H1 (cell line): ENCODE measurements around the gene ADAMTS17. TPM values are rescaled to one million over a fixed set of nuclear protein-coding genes. Genes with fewer than 3 reads are reported as not detected.

Experiments used
- ASH2L ChIP-seq: fragments of 200-600, 300-600 bp; sonication (generic); IDR thresholded peaks from one replicate; pipeline ENCODE4 v1.7.1; 2017; ENCODE audit warnings: low read length
- BACH1 ChIP-seq: IDR thresholded peaks from 2 replicates; pipeline ENCODE4 v1.6.1; 2012; ENCODE audit warnings: low read length, improper control_type of control experiment
- EZH2 ChIP-seq: fragments of 200-600 bp; sonication (generic); IDR thresholded peaks from 2 replicates; pipeline ENCODE4 v1.7.1; 2012; ENCODE audit warnings: low read depth, mild to moderate bottlenecking, moderate library complexity, low read length, inconsistent platforms; ENCODE audit not compliant: severe bottlenecking
- FOSL1 ChIP-seq: IDR thresholded peaks from 2 replicates; pipeline ENCODE4 v1.6.1; 2011; ENCODE audit warnings: mild to moderate bottlenecking, low read depth, low read length, moderate library complexity; ENCODE audit not compliant: insufficient read depth
- KDM1A ChIP-seq: fragments of 200-600, 300-600 bp; sonication (generic); IDR thresholded peaks from 2 replicates; pipeline ENCODE4 v1.7.1; 2016; ENCODE audit warnings: mild to moderate bottlenecking, low read length, borderline replicate concordance
- NANOG ChIP-seq: IDR thresholded peaks from 2 replicates; pipeline ENCODE4 v1.6.1; 2011; ENCODE audit warnings: low read length, low read depth, mild to moderate bottlenecking, inconsistent platforms; ENCODE audit not compliant: insufficient read depth, poor library complexity, severe bottlenecking
- TAF1 ChIP-seq: IDR thresholded peaks from 2 replicates; pipeline ENCODE4 v1.6.1; 2011; ENCODE audit warnings: mild to moderate bottlenecking, low read depth, low read length
- TBP ChIP-seq: IDR thresholded peaks from 2 replicates; pipeline ENCODE4 v1.6.1; 2011; ENCODE audit warnings: low read depth, low read length, improper control_type of control experiment
- polyA plus RNA-seq, 7 experiments: library from polyadenylated mRNA; depleted of rRNA in 3 of 7; stranded (reverse) in 5 of 7; unstranded in 2 of 7; fragments of >200 nt in 5 of 7; fragments of 200-250 nt in 2 of 7; gene quantifications; 1 replicate in 5 of 7; 2 replicates in 1 of 7; 4 replicates in 1 of 7; pipeline versions ENCODE4 v1.2.1 to v1.2.3, GENCODE V29; 2011 to 2013; ENCODE audit warnings: missing spikeins in 2 of 7, mixed read lengths in 2 of 7
- total RNA-seq: library from RNA; stranded (reverse); fragmentation: NEBNext Ultra II Directional; extraction: Animal tissue kit (Norgen Biotek cat#: 25700); gene quantifications from 2 replicates; pipeline ENCODE4 v1.2.1, GENCODE V29; 2021
- TF ChIP-seq, protein P1 (sequence below): fragments of 300-600 bp; sonication (generic); IDR thresholded peaks from 2 replicates; pipeline ENCODE4 v1.7.1; 2012; ENCODE audit warnings: low read length, moderate library complexity, mild to moderate bottlenecking, inconsistent platforms; ENCODE audit not compliant: insufficient replicate concordance
- TF ChIP-seq, protein P2 (sequence below): IDR thresholded peaks from 2 replicates; pipeline ENCODE4 v1.6.1; 2011; ENCODE audit warnings: low read length, improper control_type of control experiment

The ADAMTS17 gene
- total and polyA plus RNA-seq, 2 of the 8 experiments (the other 6 are each of a cell fraction or from before 2014, with no cell fraction given) = 0.51 to 1.7 TPM

DNA sequence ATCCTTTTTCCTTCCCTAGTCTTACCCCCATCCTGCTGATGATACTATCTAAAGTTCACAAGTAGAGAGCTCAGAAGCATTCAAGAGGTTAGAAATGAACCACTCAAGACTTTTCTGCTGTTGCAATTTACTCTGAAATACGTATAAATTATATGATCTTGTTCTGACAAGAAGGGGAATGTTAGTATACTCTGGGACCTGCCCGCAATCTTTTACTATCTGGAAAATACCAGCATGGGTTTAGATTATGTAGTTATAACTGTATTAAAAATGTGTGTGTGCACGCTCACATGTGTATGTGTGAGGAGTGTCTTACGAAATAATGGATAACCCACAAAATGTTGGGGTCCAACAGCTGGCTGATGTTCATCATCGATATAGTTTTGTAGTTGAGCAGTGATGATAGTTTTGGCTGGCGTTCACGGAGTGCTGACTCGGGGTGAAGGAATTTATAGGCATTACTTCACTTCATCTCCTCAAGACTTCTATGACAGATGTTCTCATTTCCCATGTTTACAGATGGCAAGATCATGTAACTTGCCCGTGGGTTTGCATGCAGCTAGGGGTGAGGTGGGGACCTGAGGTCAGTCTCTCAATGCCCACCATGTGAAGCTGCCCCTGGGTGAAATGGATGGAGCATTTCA, 311.1 kb downstream of the ADAMTS17 start (continued):
- TF ChIP-seq, protein P1, sequence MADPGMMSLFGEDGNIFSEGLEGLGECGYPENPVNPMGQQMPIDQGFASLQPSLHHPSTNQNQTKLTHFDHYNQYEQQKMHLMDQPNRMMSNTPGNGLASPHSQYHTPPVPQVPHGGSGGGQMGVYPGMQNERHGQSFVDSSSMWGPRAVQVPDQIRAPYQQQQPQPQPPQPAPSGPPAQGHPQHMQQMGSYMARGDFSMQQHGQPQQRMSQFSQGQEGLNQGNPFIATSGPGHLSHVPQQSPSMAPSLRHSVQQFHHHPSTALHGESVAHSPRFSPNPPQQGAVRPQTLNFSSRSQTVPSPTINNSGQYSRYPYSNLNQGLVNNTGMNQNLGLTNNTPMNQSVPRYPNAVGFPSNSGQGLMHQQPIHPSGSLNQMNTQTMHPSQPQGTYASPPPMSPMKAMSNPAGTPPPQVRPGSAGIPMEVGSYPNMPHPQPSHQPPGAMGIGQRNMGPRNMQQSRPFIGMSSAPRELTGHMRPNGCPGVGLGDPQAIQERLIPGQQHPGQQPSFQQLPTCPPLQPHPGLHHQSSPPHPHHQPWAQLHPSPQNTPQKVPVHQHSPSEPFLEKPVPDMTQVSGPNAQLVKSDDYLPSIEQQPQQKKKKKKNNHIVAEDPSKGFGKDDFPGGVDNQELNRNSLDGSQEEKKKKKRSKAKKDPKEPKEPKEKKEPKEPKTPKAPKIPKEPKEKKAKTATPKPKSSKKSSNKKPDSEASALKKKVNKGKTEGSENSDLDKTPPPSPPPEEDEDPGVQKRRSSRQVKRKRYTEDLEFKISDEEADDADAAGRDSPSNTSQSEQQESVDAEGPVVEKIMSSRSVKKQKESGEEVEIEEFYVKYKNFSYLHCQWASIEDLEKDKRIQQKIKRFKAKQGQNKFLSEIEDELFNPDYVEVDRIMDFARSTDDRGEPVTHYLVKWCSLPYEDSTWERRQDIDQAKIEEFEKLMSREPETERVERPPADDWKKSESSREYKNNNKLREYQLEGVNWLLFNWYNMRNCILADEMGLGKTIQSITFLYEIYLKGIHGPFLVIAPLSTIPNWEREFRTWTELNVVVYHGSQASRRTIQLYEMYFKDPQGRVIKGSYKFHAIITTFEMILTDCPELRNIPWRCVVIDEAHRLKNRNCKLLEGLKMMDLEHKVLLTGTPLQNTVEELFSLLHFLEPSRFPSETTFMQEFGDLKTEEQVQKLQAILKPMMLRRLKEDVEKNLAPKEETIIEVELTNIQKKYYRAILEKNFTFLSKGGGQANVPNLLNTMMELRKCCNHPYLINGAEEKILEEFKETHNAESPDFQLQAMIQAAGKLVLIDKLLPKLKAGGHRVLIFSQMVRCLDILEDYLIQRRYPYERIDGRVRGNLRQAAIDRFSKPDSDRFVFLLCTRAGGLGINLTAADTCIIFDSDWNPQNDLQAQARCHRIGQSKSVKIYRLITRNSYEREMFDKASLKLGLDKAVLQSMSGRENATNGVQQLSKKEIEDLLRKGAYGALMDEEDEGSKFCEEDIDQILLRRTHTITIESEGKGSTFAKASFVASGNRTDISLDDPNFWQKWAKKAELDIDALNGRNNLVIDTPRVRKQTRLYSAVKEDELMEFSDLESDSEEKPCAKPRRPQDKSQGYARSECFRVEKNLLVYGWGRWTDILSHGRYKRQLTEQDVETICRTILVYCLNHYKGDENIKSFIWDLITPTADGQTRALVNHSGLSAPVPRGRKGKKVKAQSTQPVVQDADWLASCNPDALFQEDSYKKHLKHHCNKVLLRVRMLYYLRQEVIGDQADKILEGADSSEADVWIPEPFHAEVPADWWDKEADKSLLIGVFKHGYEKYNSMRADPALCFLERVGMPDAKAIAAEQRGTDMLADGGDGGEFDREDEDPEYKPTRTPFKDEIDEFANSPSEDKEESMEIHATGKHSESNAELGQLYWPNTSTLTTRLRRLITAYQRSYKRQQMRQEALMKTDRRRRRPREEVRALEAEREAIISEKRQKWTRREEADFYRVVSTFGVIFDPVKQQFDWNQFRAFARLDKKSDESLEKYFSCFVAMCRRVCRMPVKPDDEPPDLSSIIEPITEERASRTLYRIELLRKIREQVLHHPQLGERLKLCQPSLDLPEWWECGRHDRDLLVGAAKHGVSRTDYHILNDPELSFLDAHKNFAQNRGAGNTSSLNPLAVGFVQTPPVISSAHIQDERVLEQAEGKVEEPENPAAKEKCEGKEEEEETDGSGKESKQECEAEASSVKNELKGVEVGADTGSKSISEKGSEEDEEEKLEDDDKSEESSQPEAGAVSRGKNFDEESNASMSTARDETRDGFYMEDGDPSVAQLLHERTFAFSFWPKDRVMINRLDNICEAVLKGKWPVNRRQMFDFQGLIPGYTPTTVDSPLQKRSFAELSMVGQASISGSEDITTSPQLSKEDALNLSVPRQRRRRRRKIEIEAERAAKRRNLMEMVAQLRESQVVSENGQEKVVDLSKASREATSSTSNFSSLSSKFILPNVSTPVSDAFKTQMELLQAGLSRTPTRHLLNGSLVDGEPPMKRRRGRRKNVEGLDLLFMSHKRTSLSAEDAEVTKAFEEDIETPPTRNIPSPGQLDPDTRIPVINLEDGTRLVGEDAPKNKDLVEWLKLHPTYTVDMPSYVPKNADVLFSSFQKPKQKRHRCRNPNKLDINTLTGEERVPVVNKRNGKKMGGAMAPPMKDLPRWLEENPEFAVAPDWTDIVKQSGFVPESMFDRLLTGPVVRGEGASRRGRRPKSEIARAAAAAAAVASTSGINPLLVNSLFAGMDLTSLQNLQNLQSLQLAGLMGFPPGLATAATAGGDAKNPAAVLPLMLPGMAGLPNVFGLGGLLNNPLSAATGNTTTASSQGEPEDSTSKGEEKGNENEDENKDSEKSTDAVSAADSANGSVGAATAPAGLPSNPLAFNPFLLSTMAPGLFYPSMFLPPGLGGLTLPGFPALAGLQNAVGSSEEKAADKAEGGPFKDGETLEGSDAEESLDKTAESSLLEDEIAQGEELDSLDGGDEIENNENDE = no peak
- TF ChIP-seq BACH1 (no peak), NANOG (no peak), FOSL1 (no peak), TAF1 (no peak), KDM1A (no peak), TBP (no peak), EZH2 (no peak), ASH2L (no peak)
- TF ChIP-seq, protein P2, sequence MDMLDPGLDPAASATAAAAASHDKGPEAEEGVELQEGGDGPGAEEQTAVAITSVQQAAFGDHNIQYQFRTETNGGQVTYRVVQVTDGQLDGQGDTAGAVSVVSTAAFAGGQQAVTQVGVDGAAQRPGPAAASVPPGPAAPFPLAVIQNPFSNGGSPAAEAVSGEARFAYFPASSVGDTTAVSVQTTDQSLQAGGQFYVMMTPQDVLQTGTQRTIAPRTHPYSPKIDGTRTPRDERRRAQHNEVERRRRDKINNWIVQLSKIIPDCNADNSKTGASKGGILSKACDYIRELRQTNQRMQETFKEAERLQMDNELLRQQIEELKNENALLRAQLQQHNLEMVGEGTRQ = no peak
